ENCODE data around the gene TPST2. TPM values are rescaled to one million over a fixed set of nuclear protein-coding genes. Genes with fewer than 3 reads are reported as not detected.

TPST2 gene
- total RNA-seq, 1 experiment from 2014 or later, result 11.8 TPM

GRCh38 chr22:26553056-26553752, 36.7 kb downstream of the TPST2 start:
- peak overlapping the region; percentile 14; the same call in 1 of the 2 replicates for H3K4me2 ChIP-seq (ENCODE audit: low read length)
- no peak overlapping the region for H2AFZ ChIP-seq (ENCODE audit: low read depth, low read length, poor library complexity, severe bottlenecking)
- H3K4me1 ChIP-seq (ENCODE audit: control insufficient read depth in 1 of 2, insufficient read depth in 2 of 2, low read length in 2 of 2), result peaks cover 13 to 17% of the 10 kb centered on the region in 2 experiments
- no TSS peak for BruUV-seq (replicated peaks)
- no peak overlapping the region for H3K27ac ChIP-seq (ENCODE audit: low read depth, low read length)
- no peaks in the 10 kb centered on the region for H3K79me2 ChIP-seq (ENCODE audit: insufficient read depth, low read length)
- no peaks in the 10 kb centered on the region for H3K27me3 ChIP-seq (ENCODE audit: insufficient read depth, low read length)
- intact Hi-C loops (cut with micrococcal nuclease), result no loop called here
- H3K9me3 ChIP-seq (ENCODE audit: control insufficient read depth in 1 of 2, insufficient read depth in 1 of 2, low read depth in 1 of 2, low read length in 2 of 2), result no peaks in the 10 kb centered on the region
- no peaks in the 10 kb centered on the region for H4K20me1 ChIP-seq (ENCODE audit: insufficient read depth)
- ATAC-seq, result no peak; the same call in 1 of the 2 replicates
- no peaks in the 10 kb centered on the region for H3K9me2 ChIP-seq (ENCODE audit: insufficient read depth)
- RAD21 ChIA-PET (ENCODE audit: low non-redundant PET in 1 of 2, low total read pairs in 2 of 2, uncharacterized antibody in 2 of 2, unreplicated experiment in 2 of 2), result no interaction called here
- H3K9ac ChIP-seq (ENCODE audit: low read length), result no peak overlapping the region
- no peaks in the 10 kb centered on the region for H3K36me3 ChIP-seq (ENCODE audit: control insufficient read depth in 1 of 2, insufficient read depth in 2 of 2, low read length in 2 of 2)
- POLR2A ChIA-PET, result no interaction called here
- CTCF ChIA-PET, result no interaction called here
- DNase-seq (ENCODE audit: low read depth, low spot score), result no peak
- TF ChIP-seq CEBPB (IDR thresholded peaks at IDR 0.05; ENCODE audit: low read depth), result no peak
- no peak for TF ChIP-seq TCF7L2 (IDR thresholded peaks at IDR 0.05; ENCODE audit: borderline replicate concordance, extremely low read depth, insufficient read depth, insufficient read length)
- no peak for TF ChIP-seq YY1 (IDR thresholded peaks at IDR 0.05; ENCODE audit: extremely low read depth, insufficient replicate concordance, low read depth, low read length)
- TF ChIP-seq EZH2 (IDR thresholded peaks at IDR 0.05), result no peak
- TF ChIP-seq SP1 (IDR thresholded peaks at IDR 0.05; ENCODE audit: low read depth), result no peak
- TF ChIP-seq EZH2phosphoT487 (IDR thresholded peaks at IDR 0.05; ENCODE audit: borderline replicate concordance), result no peak
- TF ChIP-seq ZBTB33 (IDR thresholded peaks at IDR 0.05; ENCODE audit: extremely low read depth, insufficient replicate concordance, low read length), result no peak
- no peak overlapping the region for H3K4me3 ChIP-seq (replicated peaks in 1 of 2; ENCODE audit: low read depth in 1 of 2, low read length in 2 of 2)

All from HCT116 (cell line).